Activated T-cell treated with anti-CD3 and anti-CD28 coated beads, Interleukin-2, amount 50 U/mL, for 48 hours (primary cell): ENCODE results near the gene TRIM3.
A peak's percentile ranks its signal among the peaks of the same experiment; 100 is the strongest.

Experiments used
- DNase-seq, 2 experiments: peaks; one replicate each; pipeline ENCODE4 v3.0.0-alpha.2; 2020

Gene TRIM3

GRCh38 chr11:6476571-6476970 lies 2.8 kb upstream of the TRIM3 start:
- no peak for DNase-seq

DNA sequence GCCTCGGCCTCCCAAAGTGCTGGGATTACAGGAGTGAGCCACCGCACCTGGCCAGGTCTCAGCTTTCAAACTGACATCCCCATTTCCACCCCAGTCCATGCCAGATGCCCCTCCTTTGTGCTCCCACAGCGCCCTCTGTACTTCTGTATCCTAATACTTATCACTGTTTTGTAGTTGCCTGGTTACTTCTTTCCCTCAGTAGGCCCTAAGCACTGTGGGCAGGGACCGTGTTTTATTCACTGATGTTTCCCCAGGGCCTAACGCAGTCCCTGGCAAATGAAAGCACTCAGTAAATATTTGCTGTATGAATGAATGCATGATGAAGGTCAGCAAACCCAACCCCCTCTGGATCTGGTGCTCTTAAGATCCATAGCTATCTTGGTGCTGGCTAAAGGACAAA lies 2.2 kb upstream of the TRIM3 start:
- DNase-seq, result no peak

GRCh38 chr11:6474806-6475500 lies 1.2 kb upstream of the TRIM3 start:
- no peak for DNase-seq

DNA sequence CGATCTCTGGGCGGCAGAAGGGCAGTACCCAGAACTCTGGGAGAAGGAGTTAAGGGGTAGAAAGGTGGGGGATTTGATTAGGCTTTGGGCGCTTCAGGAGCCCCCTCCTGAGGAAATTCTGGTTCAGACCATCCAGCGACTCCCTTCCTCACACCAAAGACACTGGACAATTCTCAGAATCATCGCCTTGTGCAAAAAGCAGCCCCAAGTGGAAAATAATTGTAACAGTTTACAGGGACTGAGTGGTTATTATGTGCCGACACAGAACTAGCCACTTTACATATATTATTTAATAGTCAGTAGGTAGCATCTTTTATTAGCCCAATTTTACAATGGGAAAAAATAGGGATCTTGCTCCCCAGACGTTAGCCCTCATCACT lies 662 bp upstream of the TRIM3 start:
- DNase-seq, result no peak

GRCh38 chr11:6472934-6473333 lies 807 bp downstream of the TRIM3 start:
- no peak for DNase-seq

DNA sequence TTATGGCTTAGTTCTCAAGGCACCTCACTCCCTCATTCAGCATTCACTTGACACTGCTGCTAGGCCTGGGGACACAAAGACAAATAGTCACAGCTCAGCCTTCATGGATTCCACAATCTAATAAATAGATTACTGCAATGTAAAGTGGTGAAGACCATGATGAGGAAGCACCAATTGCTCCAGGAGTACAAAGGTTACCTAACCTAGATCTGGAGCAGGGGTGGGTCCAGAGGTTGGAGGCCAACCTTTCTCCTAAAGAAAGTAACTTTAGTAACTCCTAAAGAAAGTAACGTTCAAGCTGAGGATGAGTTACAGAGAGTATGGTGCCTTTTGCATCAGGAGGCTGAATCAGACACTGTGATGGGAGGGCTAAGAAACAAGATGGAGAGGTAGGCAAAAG lies 4.1 kb downstream of the TRIM3 start:
- DNase-seq, result no peak

GRCh38 chr11:6468712-6469495 lies 4.8 kb downstream of the TRIM3 start:
- peak in 1 of 2 experiments; percentile 25 for DNase-seq

DNA sequence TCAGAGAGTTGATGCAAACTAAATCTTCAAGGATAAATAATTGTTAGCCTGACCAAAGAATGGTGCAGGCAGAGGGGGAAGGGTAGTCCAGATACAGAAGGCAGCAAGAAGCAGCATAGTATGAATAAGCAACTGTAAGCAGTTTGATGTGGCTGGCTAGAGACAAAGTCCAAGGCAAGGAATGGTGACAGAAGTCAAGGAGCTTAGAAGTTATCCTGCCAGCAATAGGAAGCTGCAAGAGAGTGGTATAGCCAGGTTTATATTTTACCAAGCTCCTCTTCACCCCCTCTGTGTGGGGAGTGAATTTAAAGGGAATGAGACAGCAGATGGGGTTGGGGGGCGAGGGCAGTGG lies 14.7 kb downstream of the TRIM3 start:
- no peak for DNase-seq

GRCh38 chr11:6458352-6459098 lies 15.2 kb downstream of the TRIM3 start:
- DNase-seq, result no peak

DNA sequence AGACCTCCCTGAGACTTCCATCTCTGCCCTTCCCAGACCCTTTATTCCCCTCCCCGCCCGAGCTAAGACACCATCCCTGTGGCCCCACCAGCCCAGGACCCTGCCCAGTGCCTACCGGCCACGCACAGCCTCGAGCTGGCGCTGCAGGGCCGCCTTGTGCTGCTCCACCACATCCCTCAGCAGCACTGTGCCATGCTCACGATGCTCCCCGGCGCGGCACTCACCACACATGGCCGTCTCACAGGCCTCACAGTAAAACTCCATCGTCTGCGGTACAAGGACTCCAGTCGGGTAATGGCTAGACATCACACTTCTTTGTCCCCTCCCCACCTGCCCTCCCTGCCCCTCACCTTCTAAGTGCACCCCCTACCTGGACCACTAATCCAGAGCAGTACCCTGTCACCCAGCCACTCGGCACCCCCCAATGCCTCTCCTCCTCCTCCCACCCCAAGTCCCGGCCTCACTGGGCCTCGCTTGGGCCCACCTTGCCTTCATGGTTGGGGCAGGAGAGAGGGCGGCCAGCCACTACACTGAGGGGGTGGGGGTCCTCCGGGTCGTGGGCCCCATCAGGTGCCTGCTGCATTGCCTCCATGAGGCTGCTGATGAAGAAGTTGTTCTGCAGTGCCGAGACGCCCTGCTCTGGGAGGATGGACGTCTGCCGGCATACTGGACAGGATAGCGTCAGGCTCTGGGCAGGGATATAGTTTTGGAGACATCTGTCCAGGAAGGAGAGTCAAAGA lies 16.0 kb downstream of the TRIM3 start:
- DNase-seq, result no peak

DNA sequence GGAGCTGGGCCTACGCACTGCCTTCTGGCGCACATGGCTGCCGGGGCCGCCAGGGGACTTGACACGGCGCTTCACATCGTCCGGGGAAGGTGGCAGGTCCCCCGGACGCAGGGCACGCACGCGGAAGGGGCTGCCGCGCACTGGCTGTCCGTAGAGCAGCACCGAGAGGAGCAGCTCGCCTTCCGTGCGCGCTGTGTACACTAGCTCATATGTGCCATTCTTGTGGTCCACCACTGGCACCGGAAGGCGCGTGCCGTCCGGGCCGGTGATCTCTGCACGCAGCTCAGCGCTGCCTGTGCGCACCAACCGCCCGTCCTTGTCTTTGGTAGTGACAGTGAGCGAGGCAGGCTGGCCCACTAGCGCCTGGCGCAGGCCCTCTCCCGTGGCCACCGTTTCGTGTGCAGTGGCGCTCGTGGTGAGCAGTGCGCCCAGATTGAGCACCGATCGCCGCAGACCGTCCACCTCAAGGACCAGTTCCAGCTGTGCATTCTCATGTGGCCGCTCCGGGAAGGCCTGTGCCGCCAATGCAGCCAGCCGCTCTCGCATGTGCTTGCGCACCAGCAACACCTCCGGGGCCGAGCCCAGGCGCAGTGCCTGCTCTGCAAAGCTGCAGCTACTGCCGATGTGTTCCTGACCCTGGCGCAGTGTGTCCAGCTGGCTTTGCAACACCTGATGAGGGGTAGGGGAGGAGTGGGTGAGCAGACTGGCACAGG lies 17.2 kb downstream of the TRIM3 start:
- DNase-seq, result no peak

- no peak for DNase-seq
Observed at GRCh38 chr11:6455070-6455469, 18.7 kb downstream of the TRIM3 start.

- DNase-seq, result no peak
Observed at GRCh38 chr11:6453152-6453551, 20.6 kb downstream of the TRIM3 start.

DNA sequence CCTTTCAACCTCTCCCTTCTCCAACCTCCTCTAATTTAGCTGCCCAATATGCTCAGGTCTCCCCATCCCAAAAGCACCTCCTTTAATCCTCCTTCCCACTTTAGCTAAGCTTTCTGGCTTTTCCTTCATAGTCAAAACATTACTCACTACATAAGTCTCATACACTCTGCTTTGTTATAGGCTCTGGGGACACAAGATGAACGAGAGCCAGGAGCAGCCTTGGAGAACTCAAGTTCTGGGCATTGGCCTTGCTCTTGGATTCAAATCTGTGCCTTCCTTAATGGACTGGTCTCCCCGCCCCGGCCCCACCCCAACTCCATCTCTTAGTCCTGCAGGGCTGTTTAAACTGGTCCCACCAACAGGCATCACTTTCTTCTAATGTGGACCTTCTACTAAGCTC lies 21.5 kb downstream of the TRIM3 start:
- DNase-seq, result no peak

DNA sequence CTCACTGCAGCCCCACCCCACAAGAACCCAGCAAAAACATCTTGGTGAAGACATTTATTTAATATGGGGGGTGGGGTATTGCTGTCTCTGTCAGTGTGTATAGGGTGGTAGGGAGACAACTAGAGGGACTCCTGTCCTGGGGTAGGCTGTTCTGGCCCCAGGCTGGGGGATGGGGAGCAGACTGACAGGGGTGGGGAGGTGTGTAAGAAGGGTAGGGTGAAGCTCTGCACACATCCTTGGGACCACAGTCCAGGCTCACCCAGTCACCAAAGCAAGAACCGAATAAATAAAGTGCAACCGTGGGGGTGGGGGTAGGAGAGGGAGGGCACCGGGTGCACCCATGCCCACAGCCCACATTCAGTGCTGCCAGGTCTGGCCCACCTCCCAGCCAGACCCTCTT lies 25.2 kb downstream of the TRIM3 start:
- no peak for DNase-seq

GRCh38 chr11:6443269-6444003 lies 30.3 kb downstream of the TRIM3 start:
- peak; percentile 68 to 70 for DNase-seq

DNA sequence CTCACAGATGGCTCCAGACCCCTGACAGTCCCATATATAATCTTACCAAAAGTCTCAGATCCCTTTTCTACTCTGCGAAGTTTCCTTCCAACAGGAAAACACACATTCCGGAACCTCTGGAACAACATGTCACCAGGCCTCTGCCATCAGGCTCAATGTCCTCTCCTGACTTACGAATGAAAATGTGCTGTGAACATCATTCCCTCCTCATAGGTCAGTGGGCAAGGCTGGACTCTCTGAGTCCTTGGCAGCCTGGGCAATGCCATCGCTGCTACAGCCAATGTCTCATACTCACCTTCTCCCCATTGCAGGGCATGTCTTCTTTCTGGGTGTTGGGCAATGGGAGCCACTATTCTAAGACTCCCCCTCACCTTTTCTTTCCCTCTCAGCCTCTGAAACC lies 31.3 kb downstream of the TRIM3 start:
- no peak for DNase-seq

DNA sequence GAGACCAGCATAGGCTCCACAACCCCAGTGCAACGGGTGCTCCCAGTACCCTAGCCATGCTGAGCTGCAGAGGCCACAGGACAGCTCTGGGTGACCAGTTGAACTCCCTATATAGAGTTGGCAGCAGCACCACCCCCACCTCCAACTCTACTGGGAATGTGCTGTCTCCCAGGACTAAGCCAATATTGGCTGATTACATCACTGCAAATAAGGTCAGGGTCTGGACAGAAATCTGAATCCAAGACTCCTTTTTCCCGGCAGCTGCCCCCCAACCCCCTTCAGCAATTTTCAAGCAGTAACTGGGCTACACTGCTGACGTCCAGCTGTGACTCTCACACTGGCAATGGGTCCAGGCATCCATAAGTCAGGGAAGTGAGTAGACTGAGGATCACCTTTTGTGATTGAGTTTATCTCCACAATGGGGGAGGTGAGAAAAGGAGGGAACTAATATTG lies 32.8 kb downstream of the TRIM3 start, which contains the start of gene HPX:
HPX (minus strand) TSS at position 82 of the 453 bp plus-strand sequence; CDS start at position 58, 24 bp downstream.
- DNase-seq, result no peak

- DNase-seq, result peak; percentile 48 to 53
Observed at GRCh38 chr11:6438979-6439571, 34.7 kb downstream of the TRIM3 start.

GRCh38 chr11:6437993-6438392 lies 35.7 kb downstream of the TRIM3 start:
- no peak for DNase-seq

DNA sequence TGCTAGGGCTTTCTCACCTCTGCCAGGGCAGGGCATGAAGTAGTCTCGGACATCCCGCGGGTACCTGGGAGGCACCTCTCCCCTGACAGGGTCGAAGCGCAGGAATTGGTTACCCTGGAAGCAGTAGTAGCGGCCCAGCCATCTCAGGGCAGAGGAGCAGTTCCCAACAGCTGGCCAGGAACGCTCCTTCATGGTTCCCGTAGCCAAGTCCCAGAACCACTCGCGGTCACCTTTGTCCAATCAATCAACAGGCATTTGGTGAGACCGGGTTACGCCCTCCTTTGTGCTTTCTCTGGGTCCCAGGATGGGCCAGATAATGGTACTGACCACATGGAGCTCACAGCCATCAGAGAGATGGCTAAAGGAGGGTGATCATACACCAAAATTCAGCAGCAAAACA lies 36.3 kb downstream of the TRIM3 start:
- no peak for DNase-seq
